Measurements from ENCODE around the gene FTL.
"Not testable (repeated sequence)": the region's sequence is repeated elsewhere in the genome, so short reads cannot be mapped to it uniquely, and the experiment has no call there.

The FTL gene

DNA sequence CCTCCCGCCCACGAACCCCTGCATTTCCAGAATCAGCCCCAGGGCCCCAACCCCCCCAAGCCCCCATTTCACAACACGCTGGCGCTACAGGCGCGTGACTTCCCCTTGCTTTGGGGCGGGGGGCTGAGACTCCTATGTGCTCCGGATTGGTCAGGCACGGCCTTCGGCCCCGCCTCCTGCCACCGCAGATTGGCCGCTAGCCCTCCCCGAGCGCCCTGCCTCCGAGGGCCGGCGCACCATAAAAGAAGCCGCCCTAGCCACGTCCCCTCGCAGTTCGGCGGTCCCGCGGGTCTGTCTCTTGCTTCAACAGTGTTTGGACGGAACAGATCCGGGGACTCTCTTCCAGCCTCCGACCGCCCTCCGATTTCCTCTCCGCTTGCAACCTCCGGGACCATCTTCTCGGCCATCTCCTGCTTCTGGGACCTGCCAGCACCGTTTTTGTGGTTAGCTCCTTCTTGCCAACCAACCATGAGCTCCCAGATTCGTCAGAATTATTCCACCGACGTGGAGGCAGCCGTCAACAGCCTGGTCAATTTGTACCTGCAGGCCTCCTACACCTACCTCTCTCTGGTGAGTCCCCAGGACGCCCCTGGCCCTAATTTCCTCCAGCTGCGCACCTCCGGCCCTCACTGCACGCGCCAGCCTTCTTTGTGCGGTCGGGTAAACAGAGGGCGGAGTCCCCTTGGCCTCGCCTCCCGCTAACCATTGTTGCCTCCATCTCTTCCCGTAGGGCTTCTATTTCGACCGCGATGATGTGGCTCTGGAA is at the start of gene FTL:
Gene FTL (plus strand): TSS at position 270 of the 766 bp plus-strand sequence. CDS start 199 bp downstream, at position 469.
- Mint-ChIP-seq H3K9me3 (no peaks in the 10 kb centered on the region), H3K4me1 (peaks cover 59% of the 10 kb centered on the region), H3K36me3 (peaks cover 13% of the 10 kb centered on the region)

DNA sequence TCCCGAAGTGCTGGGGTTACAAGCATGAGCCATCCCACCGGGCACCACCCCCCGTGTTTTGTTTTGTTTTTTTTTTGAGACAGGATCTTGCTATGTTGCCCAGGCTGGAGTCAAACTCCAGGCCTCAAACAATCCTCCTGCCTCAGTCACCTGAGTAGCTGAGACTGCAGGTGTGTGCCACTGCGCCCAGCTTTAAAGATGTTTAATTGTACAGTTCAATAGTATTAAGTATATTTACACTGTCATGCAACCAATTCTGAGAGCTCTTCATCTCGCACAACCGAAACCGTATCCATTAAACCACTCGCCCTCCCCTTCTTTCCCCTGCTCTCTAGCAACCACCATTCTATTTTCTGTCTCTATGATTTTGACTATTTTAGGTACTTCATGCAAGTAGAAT is 49.4 kb upstream of the FTL start:
- Mint-ChIP-seq H3K36me3 (peaks cover 15% of the 10 kb centered on the region), H3K27ac (peak overlapping the region; percentile 18), H3K4me1 (no peaks in the 10 kb centered on the region), H3K4me3 (no peak overlapping the region), H3K9me3 (no peaks in the 10 kb centered on the region), H3K27me3 (no peaks in the 10 kb centered on the region)

More for the DNA sequence above, at the start of gene FTL:
- Mint-ChIP-seq H3K27ac (peak within 1 kb of the TSS; percentile 99), H3K4me3 (peak within 1 kb of the TSS; percentile 95), H3K27me3 (no peaks in the 10 kb centered on the region)

- peaks cover 9% of the 10 kb centered on the region for H3K36me3 Mint-ChIP-seq
- H3K27ac Mint-ChIP-seq, result no peak overlapping the region
- H3K4me1 Mint-ChIP-seq, result no peaks in the 10 kb centered on the region
- no peaks in the 10 kb centered on the region for H3K9me3 Mint-ChIP-seq
- H3K27me3 Mint-ChIP-seq, result no peaks in the 10 kb centered on the region
- no peak overlapping the region for H3K4me3 Mint-ChIP-seq
These were observed 47.0 kb upstream of the FTL start for GRCh38 chr19:48918071-48918470.

GRCh38 chr19:48918801-48919247 is 46.3 kb upstream of the FTL start:
- Mint-ChIP-seq H3K4me1 (no peaks in the 10 kb centered on the region), H3K27ac (no peak overlapping the region), H3K4me3 (no peak overlapping the region), H3K36me3 (peaks cover 9% of the 10 kb centered on the region), H3K9me3 (no peaks in the 10 kb centered on the region), H3K27me3 (no peaks in the 10 kb centered on the region)

DNA sequence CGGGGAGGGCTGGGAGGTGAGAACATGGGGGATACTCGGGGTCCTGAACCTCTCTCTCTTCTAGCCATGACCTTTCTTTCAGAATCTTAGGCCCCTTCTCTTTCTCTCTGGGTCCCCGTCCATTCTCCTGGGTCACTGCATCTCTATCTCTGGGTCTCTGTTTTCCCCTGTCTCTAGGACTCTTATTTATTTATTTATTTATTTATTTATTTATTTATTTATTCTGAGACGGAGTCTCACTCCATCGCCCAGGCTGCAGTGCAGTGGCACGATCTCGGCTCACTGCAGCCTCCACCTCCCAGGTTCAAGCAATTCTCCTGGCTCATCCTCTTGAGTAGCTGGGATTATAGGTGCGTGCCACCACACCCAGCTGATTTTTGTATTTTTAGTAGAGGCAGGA is 45.8 kb upstream of the FTL start:
- not testable (repeated sequence) for H3K27me3 Mint-ChIP-seq, H3K9me3 Mint-ChIP-seq, H3K4me3 Mint-ChIP-seq, H3K4me1 Mint-ChIP-seq, H3K36me3 Mint-ChIP-seq, H3K27ac Mint-ChIP-seq

DNA sequence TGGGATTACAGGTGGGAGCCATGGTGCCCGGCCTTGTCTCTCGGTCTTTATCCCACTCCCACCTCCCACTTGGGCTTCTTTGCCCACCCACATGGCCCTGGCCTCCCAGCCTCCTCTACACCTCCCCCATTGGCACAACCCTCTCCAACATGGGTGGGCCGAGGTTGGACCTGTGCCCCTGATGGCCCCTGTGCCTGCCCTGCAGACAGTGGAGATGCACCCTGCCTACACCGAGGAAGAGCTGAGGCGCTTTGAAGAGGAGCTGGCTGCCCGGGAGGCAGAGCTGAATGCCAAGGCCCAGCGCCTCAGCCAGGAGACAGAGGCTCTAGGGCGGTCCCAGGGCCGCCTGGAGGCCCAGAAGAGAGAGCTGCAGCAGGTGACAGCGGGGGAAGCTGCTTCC is 44.2 kb upstream of the FTL start:
- Mint-ChIP-seq H3K27ac (no peak overlapping the region), H3K4me3 (no peak overlapping the region), H3K9me3 (no peaks in the 10 kb centered on the region), H3K4me1 (no peaks in the 10 kb centered on the region), H3K27me3 (no peaks in the 10 kb centered on the region), H3K36me3 (peaks cover 5% of the 10 kb centered on the region)

DNA sequence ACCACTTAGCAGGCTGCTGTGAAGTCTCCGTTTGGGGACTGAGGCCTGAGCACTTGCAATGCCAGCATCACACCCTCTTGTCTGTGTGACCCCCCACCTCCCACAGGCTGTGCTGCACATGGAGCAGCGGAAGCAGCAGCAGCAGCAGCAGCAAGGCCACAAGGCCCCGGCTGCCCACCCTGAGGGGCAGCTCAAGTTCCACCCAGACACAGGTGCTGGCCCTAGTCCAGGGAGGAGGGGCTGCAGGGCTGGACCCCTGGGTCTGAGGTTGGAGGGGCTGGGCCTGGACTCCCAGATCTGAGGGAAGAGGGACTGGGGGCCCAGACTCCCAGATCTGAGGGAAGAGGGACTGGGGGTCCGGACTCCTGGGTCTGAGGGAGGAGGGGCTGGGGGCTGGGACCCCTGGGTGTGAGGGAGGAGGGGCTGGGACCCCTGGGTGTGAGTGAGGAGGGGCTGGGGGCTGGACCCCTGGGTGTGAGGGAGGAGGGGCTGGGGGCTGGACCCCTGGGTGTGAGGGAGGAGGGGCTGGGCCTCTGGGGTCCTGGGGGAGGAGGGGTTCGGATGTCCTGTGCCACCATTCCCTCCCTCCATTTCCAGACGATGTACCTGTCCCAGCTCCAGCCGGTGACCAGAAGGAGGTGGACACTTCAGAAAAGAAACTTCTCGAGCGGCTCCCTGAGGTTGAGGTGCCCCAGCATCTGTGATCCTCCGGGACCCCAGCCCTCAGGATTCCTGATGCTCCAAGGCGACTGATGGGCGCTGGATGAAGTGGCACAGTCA is 43.2 kb upstream of the FTL start:
- Mint-ChIP-seq H3K36me3 (peaks cover 4% of the 10 kb centered on the region), H3K4me3 (no peak overlapping the region), H3K4me1 (peaks cover 7% of the 10 kb centered on the region), H3K27me3 (no peaks in the 10 kb centered on the region), H3K9me3 (no peaks in the 10 kb centered on the region), H3K27ac (no peak overlapping the region)

- Mint-ChIP-seq H3K27me3 (no peaks in the 10 kb centered on the region), H3K4me1 (peaks cover 9% of the 10 kb centered on the region), H3K27ac (no peak overlapping the region), H3K4me3 (no peak overlapping the region), H3K36me3 (peaks cover 4% of the 10 kb centered on the region), H3K9me3 (no peaks in the 10 kb centered on the region)
These were observed 42.3 kb upstream of the FTL start for GRCh38 chr19:48922548-48923490.

DNA sequence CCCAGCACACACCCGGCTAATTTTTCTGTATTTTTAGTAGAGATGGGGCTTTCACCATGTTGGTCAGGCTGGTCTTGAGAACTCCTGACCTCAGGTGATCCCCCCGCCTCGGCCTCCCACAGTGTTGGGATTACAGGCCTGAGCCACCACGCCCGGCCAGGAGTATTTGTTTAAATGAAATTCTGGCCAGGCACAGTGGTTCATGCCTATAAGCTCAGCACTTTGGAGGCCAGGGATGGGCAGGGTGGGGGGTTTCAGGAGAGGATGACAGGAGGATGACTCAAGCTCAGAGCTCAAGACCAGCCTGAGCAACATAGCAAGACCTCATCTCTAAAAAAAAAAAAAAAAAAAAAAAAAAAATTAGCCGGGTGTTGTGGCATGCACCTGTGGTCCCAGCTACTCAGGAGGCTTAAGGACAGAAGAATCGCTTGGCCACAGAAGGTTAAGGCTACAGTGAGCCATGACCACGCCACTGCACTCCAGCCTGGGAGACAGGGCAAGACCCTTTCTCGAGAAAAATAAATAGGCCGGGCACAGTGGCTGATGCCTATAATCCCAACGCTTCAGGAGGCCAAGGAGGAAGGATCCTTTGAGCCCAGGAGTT is 39.8 kb upstream of the FTL start:
- H3K4me1 Mint-ChIP-seq, result peaks cover 9% of the 10 kb centered on the region
- H3K4me3 Mint-ChIP-seq, result no peak overlapping the region
- peaks cover 2% of the 10 kb centered on the region for H3K36me3 Mint-ChIP-seq
- no peaks in the 10 kb centered on the region for H3K27me3 Mint-ChIP-seq
- H3K27ac Mint-ChIP-seq, result no peak overlapping the region
- no peaks in the 10 kb centered on the region for H3K9me3 Mint-ChIP-seq

GRCh38 chr19:48925890-48926289 is 39.2 kb upstream of the FTL start:
- not testable (repeated sequence) for H3K4me1 Mint-ChIP-seq, H3K27ac Mint-ChIP-seq, H3K9me3 Mint-ChIP-seq, H3K36me3 Mint-ChIP-seq, H3K27me3 Mint-ChIP-seq, H3K4me3 Mint-ChIP-seq

GRCh38 chr19:48926909-48927308 is 38.2 kb upstream of the FTL start:
- Mint-ChIP-seq H3K27ac (no peak overlapping the region), H3K36me3 (peaks cover 2% of the 10 kb centered on the region), H3K4me3 (peak overlapping the region; percentile 52), H3K27me3 (no peaks in the 10 kb centered on the region), H3K9me3 (no peaks in the 10 kb centered on the region), H3K4me1 (peaks cover 9% of the 10 kb centered on the region)

DNA sequence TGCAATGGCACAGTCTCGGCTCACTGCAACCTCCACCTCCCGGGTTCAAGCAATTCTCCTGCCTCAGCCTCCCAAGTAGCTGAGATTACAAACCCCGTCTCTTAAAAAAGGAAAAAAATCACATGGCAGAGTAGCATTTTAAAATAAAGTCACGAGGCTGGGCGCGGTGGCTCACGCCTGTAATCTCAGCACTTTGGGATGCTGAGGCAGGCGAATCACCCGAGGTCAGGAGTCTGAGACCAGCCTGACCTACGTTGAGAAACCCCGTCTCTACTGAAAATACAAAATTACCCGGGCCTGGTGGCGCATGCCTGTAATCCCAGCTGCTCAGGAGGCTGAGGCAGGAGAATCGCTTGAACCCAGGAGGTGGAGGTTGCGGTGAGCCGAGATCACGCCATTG is 37.4 kb upstream of the FTL start:
- not testable (repeated sequence) for H3K4me1 Mint-ChIP-seq, H3K4me3 Mint-ChIP-seq, H3K36me3 Mint-ChIP-seq, H3K27me3 Mint-ChIP-seq, H3K9me3 Mint-ChIP-seq, H3K27ac Mint-ChIP-seq

GRCh38 chr19:48928164-48929025 is 36.7 kb upstream of the FTL start:
- Mint-ChIP-seq H3K4me3 (no peak overlapping the region), H3K27me3 (no peaks in the 10 kb centered on the region), H3K4me1 (peaks cover 14% of the 10 kb centered on the region), H3K9me3 (no peaks in the 10 kb centered on the region), H3K27ac (no peak overlapping the region), H3K36me3 (no peaks in the 10 kb centered on the region)

DNA sequence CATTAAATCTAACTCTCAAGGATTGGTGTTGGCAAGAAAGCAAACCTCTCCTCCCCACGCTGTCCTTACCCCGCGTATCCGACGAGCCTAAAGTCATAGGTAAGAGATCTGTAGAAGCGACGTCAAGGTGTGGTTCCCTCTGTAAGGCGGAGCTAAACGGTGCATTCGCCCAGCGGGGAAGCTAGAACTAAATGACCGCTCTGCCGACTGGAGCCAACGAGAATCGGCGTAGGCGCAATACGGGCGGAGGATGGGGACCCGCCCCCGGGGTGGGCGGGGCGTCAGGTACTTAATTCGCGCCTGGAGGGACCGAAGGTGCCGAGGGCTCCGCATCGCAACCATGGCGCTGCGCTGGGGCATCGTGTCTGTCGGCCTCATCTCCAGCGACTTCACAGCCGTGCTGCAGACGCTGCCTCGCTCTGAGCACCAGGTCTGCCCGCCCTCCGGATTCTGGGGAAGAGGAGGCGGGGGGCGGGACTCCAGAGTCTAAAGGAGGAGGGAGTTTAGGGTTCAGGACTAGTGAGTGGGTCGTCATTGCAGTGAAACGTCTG is 31.7 kb upstream of the FTL start, which contains the start of gene DHDH:
Gene DHDH (plus strand): TSS at position 318 of the 551 bp plus-strand sequence. CDS start 23 bp downstream, at position 341.
- Mint-ChIP-seq H3K27ac (no peak within 1 kb of the TSS), H3K9me3 (no peaks in the 10 kb centered on the region), H3K4me3 (peak within 1 kb of the TSS; percentile 89), H3K4me1 (peaks cover 15% of the 10 kb centered on the region), H3K27me3 (no peaks in the 10 kb centered on the region), H3K36me3 (peaks cover 3% of the 10 kb centered on the region)
